ENCODE data around the gene KCTD19.

The KCTD19 gene

DNA sequence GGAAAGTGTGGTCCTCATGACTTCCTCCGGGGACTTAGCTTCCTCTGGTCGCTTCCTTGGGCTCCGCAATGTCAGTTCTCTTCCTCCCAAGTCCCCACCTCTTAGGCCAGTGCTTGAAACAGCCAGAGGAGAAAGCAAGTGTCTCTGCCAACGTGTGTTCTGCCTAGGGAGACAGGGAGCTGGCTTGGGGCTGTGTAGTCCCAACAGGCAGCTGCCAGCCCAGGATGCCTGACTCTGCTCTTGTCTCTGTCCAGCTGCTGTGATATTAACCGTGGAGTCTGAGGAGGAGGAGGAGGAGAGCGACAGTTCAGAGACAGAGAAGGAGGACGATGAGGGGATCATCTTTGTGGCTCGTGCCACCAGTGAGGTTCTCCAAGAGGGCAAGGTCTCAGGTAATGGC lies 60.7 kb downstream of the KCTD19 start:
- Histone ChIP-seq H3K4me2 (ENCODE audit: low read length) (no peak overlapping the region), H3K27me3 (ENCODE audit: low read depth, low read length) (no peaks in the 10 kb centered on the region), H3K79me2 (ENCODE audit: low read length) (no peaks in the 10 kb centered on the region), H4K20me1 (ENCODE audit: insufficient read depth, low read length) (no peaks in the 10 kb centered on the region), H3K4me3 (ENCODE audit: low read length) (no peak overlapping the region), H3K36me3 (replicated peaks; ENCODE audit: low read depth, low read length) (no peaks in the 10 kb centered on the region), H3K9ac (ENCODE audit: low read length) (no peak overlapping the region), H3K4me1 (ENCODE audit: low read length) (no peaks in the 10 kb centered on the region), H3K9me3 (ENCODE audit: insufficient read depth, low read length) (no peaks in the 10 kb centered on the region), H2AFZ (ENCODE audit: low read depth, low read length) (no peak overlapping the region), H3K27ac (ENCODE audit: low read length) (no peak overlapping the region)
- TF ChIP-seq, protein P1, sequence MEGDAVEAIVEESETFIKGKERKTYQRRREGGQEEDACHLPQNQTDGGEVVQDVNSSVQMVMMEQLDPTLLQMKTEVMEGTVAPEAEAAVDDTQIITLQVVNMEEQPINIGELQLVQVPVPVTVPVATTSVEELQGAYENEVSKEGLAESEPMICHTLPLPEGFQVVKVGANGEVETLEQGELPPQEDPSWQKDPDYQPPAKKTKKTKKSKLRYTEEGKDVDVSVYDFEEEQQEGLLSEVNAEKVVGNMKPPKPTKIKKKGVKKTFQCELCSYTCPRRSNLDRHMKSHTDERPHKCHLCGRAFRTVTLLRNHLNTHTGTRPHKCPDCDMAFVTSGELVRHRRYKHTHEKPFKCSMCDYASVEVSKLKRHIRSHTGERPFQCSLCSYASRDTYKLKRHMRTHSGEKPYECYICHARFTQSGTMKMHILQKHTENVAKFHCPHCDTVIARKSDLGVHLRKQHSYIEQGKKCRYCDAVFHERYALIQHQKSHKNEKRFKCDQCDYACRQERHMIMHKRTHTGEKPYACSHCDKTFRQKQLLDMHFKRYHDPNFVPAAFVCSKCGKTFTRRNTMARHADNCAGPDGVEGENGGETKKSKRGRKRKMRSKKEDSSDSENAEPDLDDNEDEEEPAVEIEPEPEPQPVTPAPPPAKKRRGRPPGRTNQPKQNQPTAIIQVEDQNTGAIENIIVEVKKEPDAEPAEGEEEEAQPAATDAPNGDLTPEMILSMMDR (IDR thresholded peaks at IDR 0.05; ENCODE audit: low read depth, low read length), result no peak
- no peak for TF ChIP-seq EZH2phosphoT487 (IDR thresholded peaks at IDR 0.05; ENCODE audit: low read depth)

GRCh38 chr16:67264866-67265265 lies 61.7 kb downstream of the KCTD19 start:
- H3K9ac ChIP-seq (ENCODE audit: low read length), result no peak overlapping the region
- no peaks in the 10 kb centered on the region for H3K27me3 ChIP-seq (ENCODE audit: low read depth, low read length)
- no peaks in the 10 kb centered on the region for H3K36me3 ChIP-seq (replicated peaks; ENCODE audit: low read depth, low read length)
- no peaks in the 10 kb centered on the region for H3K4me1 ChIP-seq (ENCODE audit: low read length)
- no peak overlapping the region for H3K27ac ChIP-seq (ENCODE audit: low read length)
- no peak overlapping the region for H3K4me2 ChIP-seq (ENCODE audit: low read length)
- no peak overlapping the region for H3K4me3 ChIP-seq (ENCODE audit: low read length)
- no peak for TF ChIP-seq EZH2phosphoT487 (IDR thresholded peaks at IDR 0.05; ENCODE audit: low read depth)
- TF ChIP-seq, protein P1 (IDR thresholded peaks at IDR 0.05; ENCODE audit: low read depth, low read length), result no peak
- no peak overlapping the region for H2AFZ ChIP-seq (ENCODE audit: low read depth, low read length)
- no peaks in the 10 kb centered on the region for H3K9me3 ChIP-seq (ENCODE audit: insufficient read depth, low read length)
- H3K79me2 ChIP-seq (ENCODE audit: low read length), result no peaks in the 10 kb centered on the region
- no peaks in the 10 kb centered on the region for H4K20me1 ChIP-seq (ENCODE audit: insufficient read depth, low read length)

DNA sequence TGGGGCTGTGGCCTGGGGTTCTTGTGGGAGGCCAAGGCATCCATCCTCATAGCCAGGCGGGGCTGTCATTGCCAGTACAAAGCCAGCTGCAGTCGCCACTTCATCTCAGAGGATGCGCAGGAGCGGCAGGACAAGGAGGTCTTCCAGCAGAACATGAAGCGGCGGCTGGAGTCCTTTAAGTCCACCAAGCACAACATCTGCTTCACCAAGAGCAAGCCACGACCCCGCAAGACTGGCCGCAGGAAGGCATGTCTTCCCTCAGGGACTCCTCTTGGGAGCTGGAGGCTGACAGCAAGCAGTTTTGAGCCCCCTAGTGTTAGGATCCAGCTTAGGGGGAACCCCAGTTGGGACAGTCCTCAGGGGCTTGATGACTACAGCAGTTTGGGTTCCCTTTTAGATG lies 62.3 kb downstream of the KCTD19 start:
- Histone ChIP-seq H3K36me3 (replicated peaks; ENCODE audit: low read depth, low read length) (no peaks in the 10 kb centered on the region), H4K20me1 (ENCODE audit: insufficient read depth, low read length) (no peaks in the 10 kb centered on the region), H3K9ac (ENCODE audit: low read length) (no peak overlapping the region), H3K27me3 (ENCODE audit: low read depth, low read length) (no peaks in the 10 kb centered on the region), H3K4me3 (ENCODE audit: low read length) (no peak overlapping the region), H3K27ac (ENCODE audit: low read length) (no peak overlapping the region), H3K9me3 (ENCODE audit: insufficient read depth, low read length) (no peaks in the 10 kb centered on the region), H3K4me1 (ENCODE audit: low read length) (no peaks in the 10 kb centered on the region), H3K4me2 (ENCODE audit: low read length) (no peak overlapping the region), H2AFZ (ENCODE audit: low read depth, low read length) (no peak overlapping the region), H3K79me2 (ENCODE audit: low read length) (no peaks in the 10 kb centered on the region)
- TF ChIP-seq EZH2phosphoT487 (IDR thresholded peaks at IDR 0.05; ENCODE audit: low read depth), result no peak
- TF ChIP-seq, protein P1 (IDR thresholded peaks at IDR 0.05; ENCODE audit: low read depth, low read length), result peak; percentile 15; the same call in 1 of the 2 replicates

- no peak for TF ChIP-seq EZH2phosphoT487 (IDR thresholded peaks at IDR 0.05; ENCODE audit: low read depth)
- TF ChIP-seq, protein P1 (IDR thresholded peaks at IDR 0.05; ENCODE audit: low read depth, low read length), result no peak
- Histone ChIP-seq H3K4me3 (ENCODE audit: low read length) (no peak overlapping the region), H4K20me1 (ENCODE audit: insufficient read depth, low read length) (no peaks in the 10 kb centered on the region), H3K79me2 (ENCODE audit: low read length) (no peaks in the 10 kb centered on the region), H2AFZ (ENCODE audit: low read depth, low read length) (no peak overlapping the region), H3K27me3 (ENCODE audit: low read depth, low read length) (no peaks in the 10 kb centered on the region), H3K4me2 (ENCODE audit: low read length) (no peak overlapping the region), H3K9ac (ENCODE audit: low read length) (no peak overlapping the region), H3K27ac (ENCODE audit: low read length) (no peak overlapping the region), H3K4me1 (ENCODE audit: low read length) (no peaks in the 10 kb centered on the region), H3K36me3 (replicated peaks; ENCODE audit: low read depth, low read length) (peaks cover 3% of the 10 kb centered on the region), H3K9me3 (ENCODE audit: insufficient read depth, low read length) (no peaks in the 10 kb centered on the region)
Measured at GRCh38 chr16:67263201-67263600, 63.3 kb downstream of the KCTD19 start.
